GM13977 (cell line): ENCODE data around the gene ARSD.
"Not testable (repeated sequence)": the region's sequence is repeated elsewhere in the genome, so short reads cannot be mapped to it uniquely, and the experiment has no call there.

Experiments
- DNase-seq: peaks from one replicate; pipeline ENCODE4 v3.0.0; 2012; ENCODE audit warnings: low spot score
- CTCF ChIP-seq: IDR thresholded peaks from 2 replicates; pipeline ENCODE4 v1.5.1; 2012; ENCODE audit warnings: mild to moderate bottlenecking, control low read depth; ENCODE audit not compliant: insufficient read depth; ENCODE audit errors: extremely low read depth, missing control alignments
- in situ Hi-C: fragments of 300-500 bp; cut with MboI; formaldehyde crosslinking; loops from one replicate; pipeline ENCODE4 v1.12.0; 2022; ENCODE audit warnings: low sequenced_read_pairs, low pct_unique_long_range_greater_than_20kb, mixed read lengths, inconsistent platforms; ENCODE audit not compliant: unreplicated experiment

Gene ARSD

GRCh38 chrX:2928583-2929434 is at the start of gene ARSD:
ARSD (minus strand) TSS chrX:2929339; CDS start chrX:2929275, 64 bp downstream.
- peak; percentile 62 for DNase-seq
- in situ Hi-C loops = no loop called here
- no peak for TF ChIP-seq CTCF

- in situ Hi-C loops, DNase-seq: not testable (repeated sequence)
Observed at GRCh38 chrX:2978639-2979038, 49.5 kb upstream of the ARSD start.

- in situ Hi-C loops = no loop called here
- TF ChIP-seq CTCF = no peak
- DNase-seq = no peak
Observed at GRCh38 chrX:2974961-2975360, 45.8 kb upstream of the ARSD start.

- TF ChIP-seq CTCF = no peak
- in situ Hi-C loops = no loop called here
Observed at GRCh38 chrX:2972391-2972790, 43.3 kb upstream of the ARSD start.

GRCh38 chrX:2969021-2969420 is 39.9 kb upstream of the ARSD start:
- no peak for DNase-seq
- in situ Hi-C loops = no loop called here
- no peak for TF ChIP-seq CTCF

More at GRCh38 chrX:2972391-2972790, 43.3 kb upstream of the ARSD start:
- DNase-seq = no peak

DNA sequence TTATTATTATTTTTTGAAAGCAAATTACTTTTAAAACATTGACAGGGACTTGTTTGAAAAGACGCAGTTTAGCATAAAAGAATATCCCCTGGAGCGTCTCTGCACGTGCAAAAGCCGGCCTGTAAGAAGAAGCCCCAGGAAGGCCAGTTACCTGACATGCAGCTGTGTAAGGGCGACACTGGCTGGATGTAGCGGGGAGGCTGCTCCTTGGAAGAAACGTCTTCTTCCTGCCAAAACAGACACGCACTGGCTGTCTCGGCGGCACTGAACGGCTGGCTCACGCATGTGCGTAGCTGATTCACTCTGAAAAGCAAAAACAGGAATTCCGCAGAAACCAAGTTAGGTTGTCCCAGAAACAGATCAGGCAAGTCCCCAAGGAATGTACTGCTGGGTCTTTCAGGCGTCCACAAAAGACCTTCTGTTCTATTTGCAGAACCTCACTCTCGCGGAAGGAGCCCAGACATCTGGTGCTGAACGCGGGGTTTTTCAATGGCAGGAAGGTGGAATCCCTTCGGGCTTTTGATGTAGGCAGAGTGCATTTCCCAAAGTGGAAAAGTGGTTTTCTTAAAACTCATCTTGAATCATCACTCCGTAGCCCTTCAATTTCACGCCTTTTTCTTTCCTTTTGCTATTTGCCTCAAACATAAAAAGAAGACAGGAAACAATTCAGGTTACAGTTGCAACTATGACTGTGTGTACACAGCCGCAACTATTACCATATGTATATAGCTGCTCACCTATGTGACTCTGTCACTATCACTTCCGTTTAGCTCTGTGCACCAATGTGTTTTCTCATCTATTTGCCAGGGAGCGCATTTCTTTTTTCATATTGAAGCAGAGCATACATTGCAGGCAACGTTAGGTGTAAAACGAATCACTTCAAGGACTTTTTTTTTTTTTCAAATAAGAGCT is 39.1 kb upstream of the ARSD start:
- no peak for DNase-seq
- in situ Hi-C loops = no loop called here
- TF ChIP-seq CTCF = no peak
